Endothelial cell of umbilical vein (primary cell): ENCODE results near the gene ATP5PD. TPM values are rescaled to one million over a fixed set of nuclear protein-coding genes. Genes with fewer than 3 reads are reported as not detected.

ENCODE experiments used
- BruUV-seq: library from RNA; stranded (reverse); fragments of 400-500 nt; replicated peaks from 2 replicates; lab custom pipeline; 2021; lab: Mats Ljungman, UMichigan
- CTCF ChIA-PET: fragments of 300-600, 350-600 bp; sonication (Branson Sonifier 250); formaldehyde crosslinking; loops from one replicate; lab custom pipeline; 2021; ENCODE audit warnings: antibody characterized with exemption, inconsistent platforms; lab: Charles Lee
- POLR2A ChIA-PET: fragments of 300-600, 350-600 bp; sonication (Branson Sonifier 250); formaldehyde crosslinking; loops from one replicate; lab custom pipeline; 2021; ENCODE audit warnings: antibody characterized with exemption, inconsistent platforms; lab: Charles Lee
- DNase-seq: peaks from one replicate; pipeline ENCODE4 v3.0.0-alpha.2; 2011; ENCODE audit warnings: low read depth, low spot score
- FAIRE-seq: peaks from 2 replicates; lab custom pipeline; 2011; peaks lifted over from hg19 to GRCh38; lab: Jason Lieb, UNC
- H2AFZ ChIP-seq: 2 replicates; pipeline ENCODE4 v1.6.0; 2012; ENCODE audit warnings: low read depth, low read length, control low read depth, inconsistent platforms
- H3K27ac ChIP-seq: 2 replicates; pipeline ENCODE4 v1.5.1; 2011; ENCODE audit warnings: low read depth, mild to moderate bottlenecking, control low read depth, low read length, moderate library complexity; ENCODE audit not compliant: insufficient read depth
- H3K27me3 ChIP-seq, 2 experiments: 2 replicates each; pipeline versions ENCODE4 v1.6.0 to v1.6.1; 2011; ENCODE audit warnings: low read length in 2 of 2, mixed read lengths in 1 of 2; ENCODE audit not compliant: control insufficient read depth in 2 of 2, insufficient read depth in 2 of 2
- H3K36me3 ChIP-seq, 2 experiments: 2 replicates in 1 of 2; 3 replicates in 1 of 2; pipeline ENCODE4 v1.5.1; 2011; ENCODE audit warnings: low read length in 2 of 2, mild to moderate bottlenecking in 1 of 2, moderate library complexity in 1 of 2; ENCODE audit not compliant: control insufficient read depth in 2 of 2, insufficient read depth in 2 of 2; ENCODE audit errors: extremely low read depth in 1 of 2
- H3K4me1 ChIP-seq: 3 replicates; pipeline ENCODE4 v1.5.1; 2011; ENCODE audit warnings: mild to moderate bottlenecking, low read length; ENCODE audit not compliant: control insufficient read depth, insufficient read depth; ENCODE audit errors: extremely low read depth
- H3K4me2 ChIP-seq: 2 replicates; pipeline ENCODE4 v1.6.1; 2011; ENCODE audit warnings: low read length, control low read depth, mixed read lengths; ENCODE audit not compliant: insufficient read depth
- H3K4me3 ChIP-seq, 3 experiments: fragments of 200-600 bp in 1 of 3; sonication (generic), shearing (Covaris generic) in 1 of 3; replicated peaks in 1 of 3; 2 replicates each; pipeline ENCODE4 v1.5.1; 2011 to 2016; ENCODE audit warnings: control low read depth in 3 of 3, low read length in 3 of 3, mild to moderate bottlenecking in 2 of 3, inconsistent platforms in 1 of 3, low read depth in 1 of 3, moderate library complexity in 1 of 3; ENCODE audit not compliant: insufficient read depth in 1 of 3
- H3K79me2 ChIP-seq: 2 replicates; pipeline ENCODE4 v1.6.0; 2012; ENCODE audit warnings: low read length, inconsistent platforms; ENCODE audit not compliant: control insufficient read depth, insufficient read depth
- H3K9ac ChIP-seq: replicated peaks from 2 replicates; pipeline ENCODE3; 2011; ENCODE audit warnings: low read length, control low read depth; ENCODE audit not compliant: insufficient read depth; ENCODE audit errors: extremely low read depth
- H3K9me1 ChIP-seq: replicated peaks from 3 replicates; pipeline ENCODE4 v1.6.0; 2011; ENCODE audit warnings: mild to moderate bottlenecking, low read length; ENCODE audit not compliant: control insufficient read depth, insufficient read depth; ENCODE audit errors: extremely low read depth
- H3K9me3 ChIP-seq: replicated peaks from 2 replicates; pipeline ENCODE4 v1.5.1; 2012; ENCODE audit warnings: low read length, inconsistent platforms; ENCODE audit not compliant: control insufficient read depth, insufficient read depth
- H4K20me1 ChIP-seq: replicated peaks from 2 replicates; pipeline ENCODE3; 2011; ENCODE audit warnings: mild to moderate bottlenecking, low read length; ENCODE audit not compliant: control insufficient read depth, insufficient read depth; ENCODE audit errors: extremely low read depth
- CTCF ChIP-seq, 2 donors: IDR thresholded peaks; 1 replicate in 1 of 2; 2 replicates in 1 of 2; pipeline ENCODE4 v1.5.1; 2011; ENCODE audit warnings: low read length in 2 of 2, mild to moderate bottlenecking in 2 of 2, moderate library complexity in 2 of 2, control low read depth in 1 of 2, inconsistent platforms in 1 of 2, low read depth in 1 of 2; ENCODE audit not compliant: insufficient read depth in 1 of 2; ENCODE audit errors: extremely low read depth in 1 of 2
- EZH2 ChIP-seq: IDR thresholded peaks from 2 replicates; pipeline ENCODE4 v1.6.1; 2012; ENCODE audit warnings: borderline replicate concordance, low read depth, mild to moderate bottlenecking, moderate library complexity, low read length, inconsistent platforms; ENCODE audit not compliant: severe bottlenecking
- FOS ChIP-seq: IDR thresholded peaks from 2 replicates; pipeline ENCODE4 v1.6.1; 2011; ENCODE audit warnings: mild to moderate bottlenecking, low read length, moderate library complexity, borderline replicate concordance; ENCODE audit not compliant: insufficient read depth
- GATA2 ChIP-seq: IDR thresholded peaks from 2 replicates; pipeline ENCODE4 v1.7.0; 2011; ENCODE audit warnings: low read depth, mild to moderate bottlenecking, moderate library complexity, mixed read lengths, low read length; ENCODE audit not compliant: insufficient read length, insufficient read depth
- JUN ChIP-seq: IDR thresholded peaks from 2 replicates; pipeline ENCODE4 v1.6.1; 2011; ENCODE audit warnings: borderline replicate concordance, low read depth; ENCODE audit not compliant: insufficient read length, insufficient read depth
- MYC ChIP-seq: IDR thresholded peaks from one replicate; pipeline ENCODE4 v1.6.1; 2011; ENCODE audit warnings: mild to moderate bottlenecking, low read depth, low read length
- POLR2A ChIP-seq: IDR thresholded peaks from 2 replicates; pipeline ENCODE4 v1.6.1; 2012; ENCODE audit warnings: low read depth, mild to moderate bottlenecking, control low read depth, low read length
- POLR2AphosphoS5 ChIP-seq: IDR thresholded peaks from 2 replicates; pipeline ENCODE4 v1.6.1; 2012; ENCODE audit warnings: low read depth, mild to moderate bottlenecking, control low read depth, low read length, moderate library complexity; ENCODE audit not compliant: insufficient read depth
- dilution Hi-C: fragments of 300-500 bp; cut with MboI; formaldehyde crosslinking; loops from one replicate; pipeline ENCODE4 v1.15.0; 2019; ENCODE audit warnings: low sequenced_read_pairs; ENCODE audit not compliant: extremely low pct_ligation_motif_present
- intact Hi-C: fragments of 100-400 bp; cut with micrococcal nuclease; formaldehyde crosslinking; loops from one replicate; pipeline ENCODE4 v1.10.0; 2022
- polyA plus RNA-seq, 4 experiments: library from polyadenylated mRNA; depleted of rRNA in 3 of 4; stranded (reverse) in 3 of 4; unstranded in 1 of 4; fragments of >200 nt; gene quantifications; 2 replicates each; pipeline versions ENCODE4 v1.2.1 to v1.2.3, GENCODE V29; 2011 to 2012; ENCODE audit warnings: missing spikeins in 1 of 4
- total RNA-seq: library from RNA; stranded (reverse); gene quantifications from 2 replicates; pipeline ENCODE4 v1.2.3, GENCODE V29; 2021
- TF ChIP-seq, protein P1 (sequence below): IDR thresholded peaks from 2 replicates; pipeline ENCODE4 v1.6.1; 2011; ENCODE audit not compliant: insufficient read depth, insufficient read length

ATP5PD gene
- total and polyA plus RNA-seq, 2 donors (not counting 3 experiments of a cell fraction or from before 2014, with no cell fraction given), result 182 to 200 TPM

DNA sequence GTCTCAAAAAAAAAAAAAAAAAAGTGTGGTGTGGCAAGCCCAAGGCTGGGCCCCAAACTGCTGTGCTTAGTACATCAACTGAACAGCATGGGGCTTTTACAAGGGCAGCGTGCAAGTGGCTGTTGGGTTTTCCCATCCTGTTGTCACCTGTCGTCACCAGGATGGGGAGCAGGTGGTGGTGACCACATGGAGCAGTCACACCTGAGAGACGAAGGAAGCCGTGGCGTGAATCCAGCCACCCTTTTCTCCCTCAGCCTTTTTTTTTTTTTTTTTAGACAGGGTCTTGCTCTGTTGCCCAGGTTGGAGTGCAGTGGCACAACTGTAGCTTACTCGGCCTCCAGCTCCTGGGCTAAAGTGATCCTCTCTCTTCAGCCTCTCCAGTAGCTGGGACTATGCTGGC is 38.4 kb downstream of the ATP5PD start:
- no peak for DNase-seq
- ChIA-PET CTCF (interaction anchor here (1.0 to 6.0 kb wide), 4 partner anchors 25 to 97 kb away, joined by 3 to 134 read pairs (median 7); no protein-coding TSS in a partner anchor), POLR2A (no interaction called here)
- Histone ChIP-seq H3K9me3 (no peaks in the 10 kb centered on the region), H4K20me1 (no peaks in the 10 kb centered on the region), H3K79me2 (peaks cover 5% of the 10 kb centered on the region), H3K4me3 (no peak overlapping the region), H3K27ac (no peak overlapping the region), H3K4me2 (no peak overlapping the region), H3K9ac (no peak overlapping the region), H2AFZ (no peak overlapping the region), H3K36me3 (peaks cover 0 to 14% of the 10 kb centered on the region in 2 experiments), H3K9me1 (no peaks in the 10 kb centered on the region), H3K4me1 (peaks cover 11% of the 10 kb centered on the region), H3K27me3 (no peaks in the 10 kb centered on the region)
- FAIRE-seq, result no peak
- TF ChIP-seq POLR2A, result no peak
- TF ChIP-seq MYC, result no peak
- TF ChIP-seq CTCF (IDR thresholded peaks at IDR 0.05; ENCODE audit: extremely low read depth in 1 of 2, insufficient read depth in 1 of 2, low read depth in 1 of 2, low read length in 2 of 2), result no peak
- no peak for TF ChIP-seq POLR2AphosphoS5
- TF ChIP-seq, protein P1, sequence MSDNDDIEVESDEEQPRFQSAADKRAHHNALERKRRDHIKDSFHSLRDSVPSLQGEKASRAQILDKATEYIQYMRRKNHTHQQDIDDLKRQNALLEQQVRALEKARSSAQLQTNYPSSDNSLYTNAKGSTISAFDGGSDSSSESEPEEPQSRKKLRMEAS, result no peak
- no peak for TF ChIP-seq JUN
- TF ChIP-seq FOS, result no peak
- no peak for TF ChIP-seq EZH2
- TF ChIP-seq GATA2, result no peak
- dilution Hi-C loops (no loop called here), intact Hi-C loops (no loop called here)
- BruUV-seq, result no TSS peak
